HCT116 (cell line): ENCODE data around the gene SYTL3. TPM values are rescaled to one million over a fixed set of nuclear protein-coding genes. Genes with fewer than 3 reads are reported as not detected.

Source experiments
- ATAC-seq: fragments of 200-7000 bp; cut with Tn5 transposase; 2 replicates; pipeline ENCODE4 v1.9.1; 2020; ENCODE audit warnings: mild to moderate bottlenecking, moderate library complexity
- BruUV-seq: library from RNA; stranded (reverse); fragments of 400-500 nt; replicated peaks from 2 replicates; lab custom pipeline; 2021; lab: Mats Ljungman, UMichigan
- CTCF ChIA-PET: fragments of 300-600 bp; sonication (Branson Sonifier 250); formaldehyde crosslinking; loops from one replicate; lab custom pipeline; 2021; ENCODE audit warnings: antibody characterized with exemption; lab: Charles Lee
- POLR2A ChIA-PET: fragments of 300-600, 350-600 bp; sonication (Branson Sonifier 250); formaldehyde crosslinking; loops from one replicate; lab custom pipeline; 2021; ENCODE audit warnings: antibody characterized with exemption; lab: Charles Lee
- RAD21 ChIA-PET, 2 experiments: fragments of 300-600 bp; sonication (Branson Sonifier 250); formaldehyde crosslinking; loops; one replicate each; lab custom pipeline; 2023; ENCODE audit warnings: low total read pairs in 2 of 2; ENCODE audit not compliant: uncharacterized antibody in 2 of 2, unreplicated experiment in 2 of 2, low non-redundant PET in 1 of 2; lab: Charles Lee
- DNase-seq: peaks from one replicate; pipeline ENCODE4 v3.0.0-alpha.2; 2010; ENCODE audit warnings: low read depth, low spot score
- H2AFZ ChIP-seq: fragments of 200-600 bp; shearing (Covaris generic), sonication (generic); 2 replicates; pipeline ENCODE4 v1.6.1; 2017; ENCODE audit warnings: low read depth, mixed run types, mixed read lengths, antibody characterized with exemption, low read length; ENCODE audit not compliant: poor library complexity, severe bottlenecking
- H3K27ac ChIP-seq: 2 replicates; pipeline ENCODE4 v1.5.1; 2012; ENCODE audit warnings: low read depth, low read length
- H3K27me3 ChIP-seq: fragments of 200-600 bp; sonication (generic); 2 replicates; pipeline ENCODE4 v1.6.1; 2016; ENCODE audit warnings: mixed run types, low read length, mixed read lengths; ENCODE audit not compliant: insufficient read depth
- H3K36me3 ChIP-seq, 2 experiments: fragments of 200-500 bp in 1 of 2; fragments of 200-600 bp in 1 of 2; sonication (Bioruptor generic) in 1 of 2; sonication (generic) in 1 of 2; 2 replicates each; pipeline versions ENCODE4 v1.5.1 to v1.6.1; 2014 to 2016; ENCODE audit warnings: low read length in 2 of 2, inconsistent platforms in 1 of 2, mixed read lengths in 1 of 2, mixed run types in 1 of 2; ENCODE audit not compliant: insufficient read depth in 2 of 2, control insufficient read depth in 1 of 2
- H3K4me1 ChIP-seq, 2 experiments: fragments of 200-600 bp in 1 of 2; sonication (generic) in 1 of 2; 2 replicates each; pipeline versions ENCODE4 v1.5.1 to v1.6.1; 2012 to 2017; ENCODE audit warnings: low read length in 2 of 2, inconsistent platforms in 1 of 2, mild to moderate bottlenecking in 1 of 2, mixed read lengths in 1 of 2, mixed run types in 1 of 2, moderate library complexity in 1 of 2; ENCODE audit not compliant: insufficient read depth in 2 of 2, control insufficient read depth in 1 of 2
- H3K4me2 ChIP-seq: fragments of 200-600 bp; sonication (generic); 2 replicates; pipeline ENCODE4 v1.6.1; 2017; ENCODE audit warnings: mixed run types, low read length, mixed read lengths
- H3K4me3 ChIP-seq, 2 experiments: fragments of 200-600 bp in 1 of 2; sonication (generic) in 1 of 2; replicated peaks in 1 of 2; 2 replicates each; pipeline ENCODE4 v1.5.1; 2011 to 2016; ENCODE audit warnings: low read length in 2 of 2, control low read depth in 1 of 2, low read depth in 1 of 2, mild to moderate bottlenecking in 1 of 2, mixed read lengths in 1 of 2, mixed run types in 1 of 2
- H3K79me2 ChIP-seq: fragments of 200-600 bp; sonication (generic); 2 replicates; pipeline ENCODE4 v1.6.1; 2017; ENCODE audit warnings: mild to moderate bottlenecking, mixed run types, low read length, moderate library complexity, mixed read lengths; ENCODE audit not compliant: insufficient read depth
- H3K9ac ChIP-seq: fragments of 200-600 bp; sonication (generic); 2 replicates; pipeline ENCODE4 v1.6.1; 2016; ENCODE audit warnings: low read length, mixed read lengths
- H3K9me2 ChIP-seq: fragments of 200-600 bp; sonication (generic), shearing (Covaris generic); 2 replicates; pipeline ENCODE4 v1.6.1; 2017; ENCODE audit warnings: mixed run types, mild to moderate bottlenecking, moderate library complexity; ENCODE audit not compliant: insufficient read depth
- H3K9me3 ChIP-seq, 2 experiments: fragments of 200-500 bp in 1 of 2; fragments of 200-600 bp in 1 of 2; sonication (Bioruptor generic) in 1 of 2; sonication (generic) in 1 of 2; 2 replicates each; pipeline ENCODE4 v1.6.1; 2014 to 2017; ENCODE audit warnings: low read length in 2 of 2, mixed read lengths in 2 of 2, inconsistent platforms in 1 of 2, low read depth in 1 of 2, mild to moderate bottlenecking in 1 of 2, mixed run types in 1 of 2, moderate library complexity in 1 of 2; ENCODE audit not compliant: control insufficient read depth in 1 of 2, insufficient read depth in 1 of 2
- H4K20me1 ChIP-seq: fragments of 200-600 bp; sonication (generic), shearing (Covaris generic); 2 replicates; pipeline ENCODE4 v1.6.1; 2017; ENCODE audit warnings: mixed run types, mild to moderate bottlenecking, moderate library complexity; ENCODE audit not compliant: insufficient read depth
- CBX3 ChIP-seq: IDR thresholded peaks from 2 replicates; pipeline ENCODE4 v1.6.1; 2012; ENCODE audit warnings: low read depth
- CTCF ChIP-seq, 3 experiments: fragments of 200-600 bp in 1 of 3; sonication (generic) in 1 of 3; IDR thresholded peaks in 2 of 3; conservative IDR thresholded peaks in 1 of 3; 2 replicates each; pipeline ENCODE4 v1.5.1; 2012 to 2017; ENCODE audit warnings: low read depth in 2 of 3, low read length in 2 of 3, antibody characterized with exemption in 1 of 3, borderline replicate concordance in 1 of 3, control low read depth in 1 of 3, mild to moderate bottlenecking in 1 of 3, mixed read lengths in 1 of 3, mixed run types in 1 of 3, moderate library complexity in 1 of 3; ENCODE audit not compliant: insufficient read depth in 1 of 3
- EGR1 ChIP-seq: IDR thresholded peaks from 2 replicates; pipeline ENCODE4 v1.6.1; 2012; ENCODE audit warnings: low read depth
- JUND ChIP-seq: IDR thresholded peaks from 2 replicates; pipeline ENCODE4 v1.6.1; 2012
- POLR2AphosphoS5 ChIP-seq: IDR thresholded peaks from 2 replicates; pipeline ENCODE4 v1.6.1; 2011; ENCODE audit warnings: mild to moderate bottlenecking, low read depth, low read length, moderate library complexity
- REST ChIP-seq: IDR thresholded peaks from 2 replicates; pipeline ENCODE4 v1.6.1; 2012; ENCODE audit warnings: low read depth
- SIN3A ChIP-seq: IDR thresholded peaks from 2 replicates; pipeline ENCODE4 v1.6.1; 2012; ENCODE audit warnings: low read depth
- SRF ChIP-seq: IDR thresholded peaks from 2 replicates; pipeline ENCODE4 v1.6.1; 2012; ENCODE audit warnings: low read depth
- YY1 ChIP-seq: IDR thresholded peaks from 2 replicates; pipeline ENCODE4 v1.6.1; 2011; ENCODE audit warnings: low read length, low read depth, moderate library complexity, mild to moderate bottlenecking; ENCODE audit not compliant: insufficient replicate concordance; ENCODE audit errors: extremely low read depth
- ZFX ChIP-seq: fragments of 450-650 bp; IDR thresholded peaks from 2 replicates; pipeline ENCODE4 v1.6.1; 2017
- intact Hi-C: fragments of 100-400 bp; cut with micrococcal nuclease; formaldehyde crosslinking; loops from 2 replicates; pipeline ENCODE4 v1.10.0; 2022
- total RNA-seq: library from RNA; stranded (reverse); gene quantifications from one replicate; pipeline ENCODE4 v1.2.1, GENCODE V29; 2021; ENCODE audit not compliant: unreplicated experiment
- TF ChIP-seq, protein P1 (sequence below): IDR thresholded peaks from 2 replicates; pipeline ENCODE4 v1.6.1; 2012

Gene SYTL3
- total RNA-seq, 1 experiment from 2014 or later, result 55.3 TPM

DNA sequence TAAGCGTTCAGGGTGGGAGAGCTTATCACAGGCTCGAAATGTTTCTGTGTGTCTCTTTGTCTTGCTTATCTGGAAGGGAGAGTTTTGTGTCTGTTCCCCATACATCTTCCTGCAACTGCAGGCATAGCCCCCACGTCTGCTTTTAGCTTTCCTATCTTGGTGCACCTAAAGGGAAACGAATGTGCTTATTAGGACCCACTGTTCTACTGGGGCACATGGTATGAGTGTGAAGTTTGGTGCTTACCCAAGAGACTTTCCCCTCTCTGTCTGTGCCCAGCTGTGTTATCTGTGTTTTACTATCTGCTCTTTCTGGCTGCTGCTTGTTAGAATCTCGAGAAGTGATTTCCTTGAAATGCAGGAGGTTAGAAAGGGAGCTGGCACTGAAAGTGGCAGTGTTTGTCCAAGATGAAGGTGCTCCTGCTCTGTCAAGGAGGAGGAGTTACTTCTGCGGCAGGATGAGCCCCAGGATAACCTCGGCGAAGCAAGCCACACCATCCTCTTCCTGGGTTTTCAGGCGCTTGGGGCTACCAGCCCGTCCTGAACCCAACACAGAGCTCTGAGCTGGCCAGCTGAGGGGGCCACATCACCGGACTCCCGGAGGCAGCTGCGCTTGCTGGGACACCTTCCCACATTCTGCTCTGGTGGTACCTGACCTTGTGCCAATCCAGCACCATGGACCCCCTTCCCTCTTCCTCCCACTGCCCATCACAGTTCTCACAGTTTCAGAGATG, 28.7 kb upstream of the SYTL3 start:
- Histone ChIP-seq H3K27ac (no peak overlapping the region), H3K4me1 (no peaks in the 10 kb centered on the region), H3K9ac (no peak overlapping the region), H2AFZ (no peak overlapping the region), H3K9me3 (no peaks in the 10 kb centered on the region), H3K4me3 (no peak overlapping the region), H3K79me2 (peaks cover 11% of the 10 kb centered on the region; the same call in 1 of the 2 replicates), H3K9me2 (no peaks in the 10 kb centered on the region), H4K20me1 (no peaks in the 10 kb centered on the region), H3K36me3 (peaks cover 14 to 26% of the 10 kb centered on the region in 2 experiments), H3K4me2 (no peak overlapping the region), H3K27me3 (no peaks in the 10 kb centered on the region)
- intact Hi-C loops, result no loop called here
- DNase-seq, result no peak
- CTCF ChIA-PET, result no interaction called here
- TF ChIP-seq EGR1, result no peak
- ATAC-seq, result no peak
- no TSS peak for BruUV-seq
- POLR2A ChIA-PET, result no interaction called here
- RAD21 ChIA-PET, result no interaction called here

DNA sequence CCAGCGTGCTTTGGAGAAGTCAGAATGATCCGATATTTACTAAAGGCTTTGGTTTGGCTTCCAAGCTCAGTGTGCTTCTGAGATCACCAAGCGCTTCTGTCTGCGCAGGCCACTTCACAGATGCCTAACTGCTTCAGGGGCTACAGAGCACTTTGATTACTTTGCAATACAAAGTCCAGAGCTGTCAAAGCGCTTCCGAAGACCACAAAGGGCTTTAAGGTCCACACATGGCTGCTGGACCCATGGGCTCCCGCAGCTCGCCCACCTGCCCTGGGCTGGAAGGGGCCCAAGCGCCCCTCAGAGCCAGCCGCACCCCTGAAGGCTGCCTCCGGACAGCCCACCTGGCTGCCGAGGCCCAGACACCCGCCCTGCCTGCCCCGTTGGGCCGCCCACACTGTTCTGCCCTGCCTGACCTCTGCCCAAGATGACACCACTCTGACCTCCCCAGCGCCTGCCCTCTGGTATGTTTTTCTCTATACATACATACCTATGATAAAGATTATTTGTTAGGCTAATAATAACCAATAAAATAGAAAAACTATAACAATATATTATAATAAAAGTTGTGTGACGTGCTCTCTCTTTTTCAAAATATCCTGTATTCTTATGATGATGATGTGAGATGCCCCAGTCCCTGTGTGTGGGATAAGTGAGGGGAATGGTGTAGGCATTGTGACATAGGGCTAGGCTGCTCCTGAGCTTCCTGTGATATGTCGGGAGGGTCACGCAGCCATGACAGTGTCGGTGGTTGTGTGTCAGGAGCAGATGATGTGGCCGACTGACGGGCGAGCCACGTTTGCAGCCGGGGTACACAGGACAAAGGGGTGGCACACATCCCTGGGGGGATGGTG, 27.9 kb upstream of the SYTL3 start:
- Histone ChIP-seq H3K9me3 (no peaks in the 10 kb centered on the region), H3K4me1 (no peaks in the 10 kb centered on the region), H4K20me1 (no peaks in the 10 kb centered on the region), H3K36me3 (peaks cover 15 to 34% of the 10 kb centered on the region in 2 experiments), H3K4me3 (no peak overlapping the region), H3K9ac (no peak overlapping the region), H3K4me2 (no peak overlapping the region), H3K79me2 (peaks cover 11% of the 10 kb centered on the region; the same call in 1 of the 2 replicates), H3K27ac (no peak overlapping the region), H2AFZ (no peak overlapping the region), H3K27me3 (no peaks in the 10 kb centered on the region), H3K9me2 (no peaks in the 10 kb centered on the region)
- CTCF ChIA-PET, result no interaction called here
- DNase-seq (no peak), ATAC-seq (no peak)
- intact Hi-C loops, result no loop called here
- RAD21 ChIA-PET, result no interaction called here
- POLR2A ChIA-PET, result no interaction called here
- BruUV-seq, result no TSS peak
- TF ChIP-seq REST (no peak), YY1 (no peak), CTCF (IDR thresholded peaks at IDR 0.05 in 2 of 3, conservative IDR thresholded peaks at IDR 0.05 in 1 of 3; ENCODE audit: borderline replicate concordance in 1 of 3, insufficient read depth in 1 of 3, low read depth in 2 of 3, low read length in 2 of 3) (no peak), SIN3A (no peak), CBX3 (no peak), POLR2AphosphoS5 (no peak), JUND (no peak), EGR1 (no peak), SRF (no peak), ZFX (no peak)
- TF ChIP-seq, protein P1, sequence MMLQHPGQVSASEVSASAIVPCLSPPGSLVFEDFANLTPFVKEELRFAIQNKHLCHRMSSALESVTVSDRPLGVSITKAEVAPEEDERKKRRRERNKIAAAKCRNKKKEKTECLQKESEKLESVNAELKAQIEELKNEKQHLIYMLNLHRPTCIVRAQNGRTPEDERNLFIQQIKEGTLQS, result no peak
- TF ChIP-seq, all 23 proteins: peak for 0
